IMR-90 (cell line): Measurements from ENCODE around the gene MFNG. TPM values are rescaled to one million over a fixed set of nuclear protein-coding genes. Genes with fewer than 3 reads are reported as not detected.

Experiments
- ATAC-seq: fragments of 200-7000 bp; cut with Tn5 transposase; 2 replicates; pipeline ENCODE4 v1.9.1; 2020; ENCODE audit warnings: low read depth, mild to moderate bottlenecking, moderate library complexity
- BruUV-seq: library from RNA; stranded (reverse); fragments of 400-500 nt; replicated peaks from 2 replicates; lab custom pipeline; 2021; lab: Mats Ljungman, UMichigan
- CTCF ChIA-PET: fragments of 300-600 bp; formaldehyde crosslinking; extraction: SDS; loops from one replicate; lab custom pipeline; 2021; ENCODE audit warnings: antibody characterized with exemption; lab: Yijun Ruan, JAX
- POLR2A ChIA-PET: fragments of 300-600 bp; sonication (Branson Sonifier 250); formaldehyde crosslinking; loops from one replicate; lab custom pipeline; 2022; ENCODE audit warnings: antibody characterized with exemption; ENCODE audit not compliant: unreplicated experiment; lab: Charles Lee
- DNase-seq: peaks from one replicate; pipeline ENCODE4 v3.0.0; 2013
- H2AFZ ChIP-seq: replicated peaks from 2 replicates; pipeline ENCODE3; 2013; ENCODE audit warnings: low read length, mild to moderate bottlenecking; ENCODE audit not compliant: poor library complexity
- H2AK5ac ChIP-seq: 2 replicates; pipeline ENCODE4 v1.6.1; 2013; ENCODE audit warnings: low read depth, low read length, inconsistent platforms
- H2AK9ac ChIP-seq: replicated peaks from 2 replicates; pipeline ENCODE3; 2013; ENCODE audit warnings: mild to moderate bottlenecking, low read depth, low read length, moderate library complexity; ENCODE audit not compliant: poor library complexity
- H2BK120ac ChIP-seq: 2 replicates; pipeline ENCODE4 v1.6.1; 2013; ENCODE audit warnings: low read depth, low read length, inconsistent platforms
- H2BK15ac ChIP-seq: 3 replicates; pipeline ENCODE4 v1.6.1; 2013; ENCODE audit warnings: low read depth, low read length, inconsistent platforms
- H2BK20ac ChIP-seq: 2 replicates; pipeline ENCODE4 v1.6.1; 2013; ENCODE audit warnings: low read depth, mild to moderate bottlenecking, inconsistent platforms, low read length, moderate library complexity
- H2BK5ac ChIP-seq: 2 replicates; pipeline ENCODE4 v1.6.1; 2013; ENCODE audit warnings: mild to moderate bottlenecking, low read depth, low read length, inconsistent platforms; ENCODE audit not compliant: poor library complexity, severe bottlenecking
- H3K14ac ChIP-seq: replicated peaks from 2 replicates; pipeline ENCODE4 v1.6.1; 2013; ENCODE audit warnings: low read depth, low read length, inconsistent platforms
- H3K18ac ChIP-seq: 2 replicates; pipeline ENCODE4 v1.6.1; 2013; ENCODE audit warnings: low read depth, low read length, control low read depth
- H3K23ac ChIP-seq: 2 replicates; pipeline ENCODE4 v1.6.1; 2013; ENCODE audit warnings: low read depth, low read length, inconsistent platforms
- H3K27ac ChIP-seq: 2 replicates; pipeline ENCODE4 v1.5.1; 2013; ENCODE audit warnings: mild to moderate bottlenecking, control low read depth, low read length; ENCODE audit not compliant: insufficient read depth
- H3K27me3 ChIP-seq: 2 replicates; pipeline ENCODE4 v1.6.1; 2013; ENCODE audit warnings: low read length; ENCODE audit not compliant: control insufficient read depth, insufficient read depth
- H3K36me3 ChIP-seq: 2 replicates; pipeline ENCODE4 v1.6.1; 2013; ENCODE audit warnings: low read length, mixed read lengths; ENCODE audit not compliant: control insufficient read depth, insufficient read depth
- H3K4ac ChIP-seq: 2 replicates; pipeline ENCODE4 v1.6.1; 2013; ENCODE audit warnings: low read depth, low read length, inconsistent platforms
- H3K4me1 ChIP-seq: 2 replicates; pipeline ENCODE4 v1.6.1; 2013; ENCODE audit warnings: low read length, mixed read lengths; ENCODE audit not compliant: control insufficient read depth, insufficient read depth
- H3K4me2 ChIP-seq: 2 replicates; pipeline ENCODE4 v1.6.1; 2013; ENCODE audit warnings: low read depth, mild to moderate bottlenecking, control low read depth, low read length, moderate library complexity
- H3K4me3 ChIP-seq: 2 replicates; pipeline ENCODE4 v1.5.1; 2013; ENCODE audit warnings: low read depth, mild to moderate bottlenecking, control low read depth, low read length, moderate library complexity; ENCODE audit not compliant: insufficient read depth
- H3K56ac ChIP-seq: 2 replicates; pipeline ENCODE4 v1.6.1; 2013; ENCODE audit warnings: low read length, inconsistent platforms; ENCODE audit not compliant: insufficient read depth; ENCODE audit errors: extremely low read depth
- H3K79me1 ChIP-seq, 2 experiments: 2 replicates each; pipeline ENCODE4 v1.6.1; 2013; ENCODE audit warnings: low read length in 2 of 2, inconsistent platforms in 1 of 2, low read depth in 1 of 2
- H3K9ac ChIP-seq: 2 replicates; pipeline ENCODE4 v1.6.1; 2013; ENCODE audit warnings: low read depth, low read length, control low read depth
- H3K9me1 ChIP-seq: 2 replicates; pipeline ENCODE4 v1.6.1; 2013; ENCODE audit warnings: low read length, inconsistent platforms; ENCODE audit not compliant: insufficient read depth
- H3K9me3 ChIP-seq: 2 replicates; pipeline ENCODE4 v1.6.1; 2013; ENCODE audit warnings: low read length; ENCODE audit not compliant: control insufficient read depth, insufficient read depth
- H4K20me1 ChIP-seq: 2 replicates; pipeline ENCODE4 v1.6.1; 2013; ENCODE audit warnings: low read length, inconsistent platforms; ENCODE audit not compliant: insufficient read depth
- H4K5ac ChIP-seq: 2 replicates; pipeline ENCODE4 v1.6.1; 2013; ENCODE audit warnings: mild to moderate bottlenecking, low read depth, low read length, control low read depth
- H4K8ac ChIP-seq, 2 experiments: 2 replicates each; pipeline ENCODE4 v1.6.1; 2013; ENCODE audit warnings: low read depth in 2 of 2, low read length in 2 of 2, control low read depth in 1 of 2, inconsistent platforms in 1 of 2
- H4K91ac ChIP-seq: 2 replicates; pipeline ENCODE4 v1.6.1; 2013; ENCODE audit warnings: low read depth, low read length, inconsistent platforms; ENCODE audit not compliant: insufficient read depth
- ELK1 ChIP-seq: fragments of 150-350 bp; IDR thresholded peaks from 2 replicates; pipeline ENCODE4 v1.6.1; 2016; ENCODE audit warnings: low read depth, mild to moderate bottlenecking, low read length, moderate library complexity, borderline replicate concordance
- MAFK ChIP-seq: IDR thresholded peaks from 2 replicates; pipeline ENCODE4 v1.6.1; 2012; ENCODE audit warnings: low read depth, low read length, improper control_type of control experiment
- MAZ ChIP-seq: IDR thresholded peaks from 2 replicates; pipeline ENCODE4 v1.6.1; 2012; ENCODE audit warnings: low read depth, mild to moderate bottlenecking, low read length, improper control_type of control experiment, moderate library complexity, borderline replicate concordance
- MXI1 ChIP-seq: IDR thresholded peaks from 2 replicates; pipeline ENCODE4 v1.6.1; 2012; ENCODE audit warnings: low read depth, mild to moderate bottlenecking, low read length, moderate library complexity, borderline replicate concordance
- RAD21 ChIP-seq: IDR thresholded peaks from 2 replicates; pipeline ENCODE4 v1.6.1; 2012; ENCODE audit warnings: low read length, improper control_type of control experiment
- WGBS, 2 experiments: methylation state at CpG; one replicate each; pipeline versions ENCODE4 v1.1.5 to v1.1.7; 2013; ENCODE audit warnings: missing lambda C conversion rate in 2 of 2; ENCODE audit not compliant: insufficient read length in 1 of 2; ENCODE audit errors: extremely low coverage in 2 of 2; 5-methylcytosine and 5-hydroxymethylcytosine counted together
- dilution Hi-C: fragments of 300-500 bp; cut with HindIII; formaldehyde crosslinking; loops from one replicate; pipeline ENCODE4 v1.14.3; 2018; ENCODE audit warnings: low sequenced_read_pairs; ENCODE audit not compliant: unreplicated experiment
- in situ Hi-C: fragments of 300-500 bp; cut with MboI; formaldehyde crosslinking; loops from 3 replicates; pipeline ENCODE4 v1.14.3; 2019; ENCODE audit warnings: low sequenced_read_pairs, inconsistent platforms, mixed read lengths
- intact Hi-C: fragments of 100-400 bp; cut with micrococcal nuclease; formaldehyde crosslinking; loops from 2 replicates; pipeline ENCODE4 v1.10.0; 2022
- polyA plus RNA-seq, 3 experiments: library from polyadenylated mRNA; depleted of rRNA; stranded (reverse); fragments of >200 nt; gene quantifications; 2 replicates each; pipeline ENCODE4 v1.2.3, GENCODE V29; 2012; ENCODE audit warnings: low replicate concordance in 1 of 3
- total RNA-seq: library from RNA; depleted of rRNA; stranded (reverse); fragments of >200 nt; gene quantifications from 2 replicates; pipeline ENCODE4 v1.2.3, GENCODE V29; 2012

MFNG gene
- total and polyA plus RNA-seq, 2 of the 4 experiments (the other 2 are of a cell fraction) = 0.15 TPM; not detected in 1

DNA sequence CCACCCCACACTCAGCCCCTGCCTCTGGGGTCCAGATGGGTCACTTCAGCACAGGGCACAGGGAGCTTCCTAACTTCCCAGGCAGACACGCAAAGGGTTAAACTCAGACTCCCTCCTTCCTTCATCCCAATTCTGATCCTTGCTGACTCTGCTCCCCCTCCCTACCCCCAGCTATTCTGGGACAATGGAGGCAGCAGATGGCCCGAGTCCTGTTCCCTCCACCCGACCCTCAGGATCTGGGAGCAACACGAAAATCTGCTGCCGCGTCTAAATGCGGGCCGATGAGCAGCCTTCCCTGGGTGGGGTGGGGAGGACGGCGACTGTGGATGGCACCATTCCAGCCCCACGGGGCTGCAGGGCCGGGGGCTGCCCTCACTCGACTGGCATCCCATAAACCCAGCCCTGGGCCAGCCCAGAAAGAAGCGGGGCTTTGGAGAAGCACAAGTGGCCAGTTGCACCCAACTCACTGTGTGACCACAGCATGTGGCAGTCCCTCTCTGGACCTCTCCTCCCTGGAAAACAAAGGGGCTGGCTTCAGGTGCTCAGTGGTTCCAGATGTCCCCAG is 18.7 kb downstream of the MFNG start:
- Histone ChIP-seq H3K36me3 (no peaks in the 10 kb centered on the region), H2BK15ac (no peak overlapping the region), H3K14ac (no peak overlapping the region), H3K4me2 (no peak overlapping the region), H4K20me1 (no peaks in the 10 kb centered on the region; the same call in 1 of the 2 replicates), H2AK5ac (no peak overlapping the region), H4K91ac (no peak overlapping the region), H2BK20ac (no peak overlapping the region), H3K27ac (no peak overlapping the region), H2AFZ (no peak overlapping the region), H3K9me1 (no peaks in the 10 kb centered on the region), H4K5ac (no peak overlapping the region), H3K9ac (no peak overlapping the region), H3K9me3 (no peaks in the 10 kb centered on the region), H2AK9ac (no peak overlapping the region), H3K4ac (no peak overlapping the region), H2BK120ac (no peak overlapping the region), H2BK5ac (no peak overlapping the region), H3K4me1 (no peaks in the 10 kb centered on the region), H3K56ac (no peak overlapping the region), H3K4me3 (no peak overlapping the region), H3K23ac (no peak overlapping the region), H3K18ac (no peak overlapping the region), H3K79me1 (no peaks in the 10 kb centered on the region), H3K27me3 (peaks cover 59% of the 10 kb centered on the region), H4K8ac (no peak overlapping the region)
- DNase-seq (no peak), ATAC-seq (no peak)
- WGBS, 2 experiments = no CpG with 5 or more reads among the region's 14 CpGs
- intact Hi-C loops = no loop called here
- in situ Hi-C loops = loop anchor here (10.0 kb wide), 1 partner anchor 293 kb away; no protein-coding TSS in a partner anchor
- CTCF ChIA-PET = no interaction called here
- POLR2A ChIA-PET = no interaction called here
- dilution Hi-C loops = no loop called here
- BruUV-seq = no TSS peak
- TF ChIP-seq MAFK (no peak), RAD21 (no peak), MAZ (no peak), MXI1 (no peak), ELK1 (no peak)
